ENCODE data around the gene SLC6A1. TPM values are rescaled to one million over a fixed set of nuclear protein-coding genes. Genes with fewer than 3 reads are reported as not detected.

The SLC6A1 gene
- total and polyA plus RNA-seq, 2 of the 8 experiments (the other 6 are each of a cell fraction or from before 2014, with no cell fraction given): 0.30 to 0.63 TPM

- no peak for TF ChIP-seq HDAC2 (IDR thresholded peaks at IDR 0.05; ENCODE audit: borderline replicate concordance in 1 of 2, low read depth in 2 of 2, low read length in 2 of 2)
- no peak for TF ChIP-seq NANOG (IDR thresholded peaks at IDR 0.05; ENCODE audit: insufficient read depth, low read depth, low read length, poor library complexity, severe bottlenecking)
- TF ChIP-seq CHD7 (IDR thresholded peaks at IDR 0.05; ENCODE audit: insufficient replicate concordance, low read length): no peak
- TF ChIP-seq RNF2 (IDR thresholded peaks at IDR 0.05; ENCODE audit: borderline replicate concordance, low read depth, low read length, missing control alignments, poor library complexity, severe bottlenecking): no peak
- TF ChIP-seq ASH2L (IDR thresholded peaks at IDR 0.05; ENCODE audit: low read length): no peak
Observed at GRCh38 chr3:10956531-10956930, 36.0 kb upstream of the SLC6A1 start (continued).

All from H1 (cell line).